DMS153 treated with DMSO at 0.1 percent for 48 hours (cell line): ENCODE measurements around the gene TRABD2B.
A peak's percentile ranks its signal among the peaks of the same experiment; 100 is the strongest.

Experiments
- DNase-seq: peaks from one replicate; lab custom pipeline; 2025; ENCODE audit not compliant: unreplicated experiment; lab: John Stamatoyannopoulos, UW

Gene TRABD2B

GRCh38 chr1:47938520-47938919 is 58.7 kb downstream of the TRABD2B start:
- no peak for DNase-seq

- DNase-seq, result no peak
These were observed 59.5 kb downstream of the TRABD2B start for GRCh38 chr1:47937586-47938254.

- DNase-seq, result no peak
These were observed 60.2 kb downstream of the TRABD2B start for GRCh38 chr1:47936916-47937551.

- DNase-seq, result no peak
These were observed 61.3 kb downstream of the TRABD2B start for GRCh38 chr1:47935856-47936255.

- no peak for DNase-seq
These were observed 62.0 kb downstream of the TRABD2B start for GRCh38 chr1:47935163-47935562.

- DNase-seq, result no peak
These were observed 62.9 kb downstream of the TRABD2B start for GRCh38 chr1:47934243-47934805.

GRCh38 chr1:47932743-47933142 is 64.4 kb downstream of the TRABD2B start:
- no peak for DNase-seq

- peak; percentile 74 for DNase-seq
These were observed 65.8 kb downstream of the TRABD2B start for GRCh38 chr1:47931395-47931794.

GRCh38 chr1:47930210-47930840 is 66.9 kb downstream of the TRABD2B start:
- no peak for DNase-seq

GRCh38 chr1:47927165-47927564 is 70.0 kb downstream of the TRABD2B start:
- DNase-seq, result peak; percentile 64

- no peak for DNase-seq
These were observed 70.7 kb downstream of the TRABD2B start for GRCh38 chr1:47926461-47926999.

GRCh38 chr1:47924270-47925048 is 72.7 kb downstream of the TRABD2B start:
- no peak for DNase-seq

- no peak for DNase-seq
These were observed 75.2 kb downstream of the TRABD2B start for GRCh38 chr1:47921935-47922415.

GRCh38 chr1:47919113-47919833 is 77.9 kb downstream of the TRABD2B start:
- no peak for DNase-seq

- DNase-seq, result no peak
These were observed 78.8 kb downstream of the TRABD2B start for GRCh38 chr1:47918257-47918867.

GRCh38 chr1:47917687-47918086 is 79.5 kb downstream of the TRABD2B start:
- DNase-seq, result no peak

GRCh38 chr1:47915677-47916353 is 81.4 kb downstream of the TRABD2B start:
- DNase-seq, result no peak

GRCh38 chr1:47914952-47915676 is 82.1 kb downstream of the TRABD2B start:
- DNase-seq, result no peak
